GM18867 (cell line): ENCODE data around the gene SPATA20.

Experiments used
- ATAC-seq: cut with Tn5 transposase; IDR thresholded peaks from one replicate; pipeline ENCODE4 v1.9.1; 2021; ENCODE audit warnings: mild to moderate bottlenecking, moderate library complexity; ENCODE audit not compliant: unreplicated experiment

The SPATA20 gene

GRCh38 chr17:50557630-50558029, 10.7 kb downstream of the SPATA20 start:
- ATAC-seq: no peak

GRCh38 chr17:50558091-50558490, 11.1 kb downstream of the SPATA20 start:
- ATAC-seq: no peak

- no peak for ATAC-seq
Measured at GRCh38 chr17:50558581-50558940, 11.6 kb downstream of the SPATA20 start.

GRCh38 chr17:50558941-50559614, 12.1 kb downstream of the SPATA20 start:
- no peak for ATAC-seq

GRCh38 chr17:50559674-50560184, 12.8 kb downstream of the SPATA20 start:
- no peak for ATAC-seq

GRCh38 chr17:50560185-50560824, 13.3 kb downstream of the SPATA20 start, which contains the start of gene CACNA1G:
TSS of gene CACNA1G (plus strand) at chr17:50560715. CDS start at chr17:50561460, 745 bp downstream.
- ATAC-seq: peak; percentile 94

GRCh38 chr17:50560931-50561745, 14.2 kb downstream of the SPATA20 start:
- ATAC-seq: no peak

GRCh38 chr17:50561746-50562141, 14.8 kb downstream of the SPATA20 start:
- no peak for ATAC-seq

- no peak for ATAC-seq
Measured at GRCh38 chr17:50562242-50563091, 15.5 kb downstream of the SPATA20 start.

- ATAC-seq: no peak
Measured at GRCh38 chr17:50563092-50563511, 16.1 kb downstream of the SPATA20 start.

- ATAC-seq: no peak
Measured at GRCh38 chr17:50564916-50565315, 17.9 kb downstream of the SPATA20 start.

- ATAC-seq: no peak
Measured at GRCh38 chr17:50565402-50566350, 18.7 kb downstream of the SPATA20 start.

GRCh38 chr17:50566886-50567285, 19.9 kb downstream of the SPATA20 start:
- no peak for ATAC-seq

GRCh38 chr17:50568659-50569058, 21.7 kb downstream of the SPATA20 start:
- no peak for ATAC-seq

- no peak for ATAC-seq
Measured at GRCh38 chr17:50569592-50569991, 22.6 kb downstream of the SPATA20 start.

- no peak for ATAC-seq
Measured at GRCh38 chr17:50570032-50570431, 23.1 kb downstream of the SPATA20 start.

GRCh38 chr17:50570528-50570927, 23.6 kb downstream of the SPATA20 start:
- no peak for ATAC-seq

- no peak for ATAC-seq
Measured at GRCh38 chr17:50571681-50572080, 24.7 kb downstream of the SPATA20 start.

- ATAC-seq: no peak
Measured at GRCh38 chr17:50572541-50572940, 25.6 kb downstream of the SPATA20 start.
